DMS53 treated with DMSO at 0.1 percent for 48 hours (cell line): ENCODE data around the gene COG8.
A peak's percentile ranks its signal among the peaks of the same experiment; 100 is the strongest.

ENCODE experiments used
- DNase-seq: peaks from one replicate; lab custom pipeline; 2025; ENCODE audit not compliant: unreplicated experiment; lab: John Stamatoyannopoulos, UW

Gene COG8

DNA sequence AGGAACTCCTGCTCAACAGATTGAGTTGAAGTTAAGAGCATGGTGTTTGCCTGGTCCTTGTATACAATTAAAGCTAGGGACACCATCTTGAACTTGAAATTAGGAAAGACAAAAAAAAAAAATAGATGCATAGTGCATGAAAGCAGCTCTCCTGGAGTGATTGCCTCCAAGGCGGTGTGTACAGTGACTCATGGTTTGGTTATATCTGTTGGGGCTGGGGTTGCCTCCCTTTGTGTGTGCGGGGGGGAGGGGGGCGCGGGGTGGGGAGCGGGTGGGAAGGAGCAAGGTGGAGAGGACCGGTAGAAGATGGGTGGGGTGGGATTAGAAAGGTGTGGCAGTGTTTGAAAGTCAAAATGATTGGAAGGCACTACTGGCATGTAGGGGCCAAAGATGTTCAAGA is 8.9 kb upstream of the COG8 start:
- DNase-seq: no peak

DNA sequence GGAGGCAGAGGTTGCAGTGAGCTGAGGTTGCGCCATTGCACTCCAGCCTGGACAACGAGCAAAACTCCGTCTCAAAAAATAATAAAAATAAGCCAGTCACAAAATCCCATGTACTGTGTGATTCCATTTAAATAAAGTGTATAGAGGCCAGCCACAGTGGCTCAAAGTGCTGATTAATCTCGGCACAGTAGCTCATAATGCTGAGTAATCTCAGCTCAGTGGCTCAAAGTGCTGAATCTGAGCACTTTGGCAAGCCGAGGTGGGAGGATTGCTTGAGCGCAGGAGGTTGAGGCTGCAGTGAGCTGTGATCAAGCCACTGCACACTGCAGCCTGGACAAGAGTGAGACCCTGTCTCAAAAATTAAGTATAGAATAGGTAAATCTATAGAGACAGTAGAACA is 7.3 kb upstream of the COG8 start:
- DNase-seq: no peak

DNA sequence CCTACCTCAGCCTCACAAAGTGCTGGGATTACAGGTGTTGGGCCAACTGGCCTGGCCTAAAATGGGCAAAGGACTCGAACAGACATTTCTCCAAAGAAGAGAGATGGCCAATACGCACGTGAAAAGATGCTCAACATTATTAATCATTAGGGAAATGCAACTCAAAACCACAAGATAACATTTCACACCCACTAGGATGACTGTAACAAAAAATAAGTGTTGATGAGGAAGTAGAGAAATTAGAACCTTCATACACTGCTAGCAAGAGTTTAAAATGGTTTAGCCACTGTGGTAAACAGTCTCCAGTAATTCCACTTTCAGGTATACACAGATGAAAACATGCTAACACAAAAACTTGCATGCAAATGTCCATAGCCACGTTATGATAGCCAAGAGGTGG is 6.6 kb upstream of the COG8 start:
- DNase-seq: no peak

DNA sequence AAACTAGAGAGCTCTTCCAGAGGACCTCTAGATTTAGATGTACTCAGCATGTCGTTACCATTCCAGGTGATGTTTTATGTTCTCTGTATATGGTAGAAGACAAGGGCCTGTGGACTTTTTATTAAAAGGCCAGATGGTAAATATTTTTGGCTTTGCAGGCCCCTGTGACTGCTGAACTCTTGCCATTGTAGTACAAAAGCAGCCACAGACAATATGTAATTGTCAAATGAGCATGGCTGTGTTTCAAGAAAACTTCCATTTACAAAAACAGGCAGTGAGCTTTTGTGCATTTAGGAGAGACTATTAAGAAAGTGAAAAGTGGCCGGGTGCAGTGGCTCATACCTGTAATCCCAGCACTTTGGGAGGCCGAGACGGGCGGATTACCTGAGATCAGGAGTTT is 4.8 kb upstream of the COG8 start:
- DNase-seq: no peak

DNA sequence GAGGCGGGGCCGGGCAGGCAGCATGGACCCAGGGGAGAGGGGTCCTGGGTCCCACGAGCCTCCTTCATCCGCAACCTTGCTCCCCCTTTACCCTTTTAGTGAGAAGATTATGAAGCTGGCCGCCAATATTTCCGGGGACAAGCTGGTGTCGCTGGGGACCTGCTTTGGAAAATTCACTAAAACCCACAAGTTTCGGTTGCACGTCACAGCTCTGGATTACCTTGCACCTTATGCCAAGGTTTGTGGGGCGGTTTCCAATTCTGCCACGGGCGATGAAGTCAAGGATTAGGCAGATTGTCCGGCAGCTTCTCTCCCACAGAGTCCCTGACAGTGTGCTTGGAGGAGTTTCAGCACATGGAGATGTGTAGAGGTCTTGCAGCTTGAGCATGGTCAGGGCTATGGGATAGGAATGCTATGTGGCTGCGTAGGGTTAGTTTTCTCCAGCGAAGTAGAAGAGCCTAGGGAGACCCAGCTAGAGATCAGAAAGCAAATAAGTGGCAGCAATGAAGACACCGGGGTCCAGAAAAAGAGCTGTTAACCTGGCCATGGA is 806 bp upstream of the COG8 start:
- no peak for DNase-seq

DNA sequence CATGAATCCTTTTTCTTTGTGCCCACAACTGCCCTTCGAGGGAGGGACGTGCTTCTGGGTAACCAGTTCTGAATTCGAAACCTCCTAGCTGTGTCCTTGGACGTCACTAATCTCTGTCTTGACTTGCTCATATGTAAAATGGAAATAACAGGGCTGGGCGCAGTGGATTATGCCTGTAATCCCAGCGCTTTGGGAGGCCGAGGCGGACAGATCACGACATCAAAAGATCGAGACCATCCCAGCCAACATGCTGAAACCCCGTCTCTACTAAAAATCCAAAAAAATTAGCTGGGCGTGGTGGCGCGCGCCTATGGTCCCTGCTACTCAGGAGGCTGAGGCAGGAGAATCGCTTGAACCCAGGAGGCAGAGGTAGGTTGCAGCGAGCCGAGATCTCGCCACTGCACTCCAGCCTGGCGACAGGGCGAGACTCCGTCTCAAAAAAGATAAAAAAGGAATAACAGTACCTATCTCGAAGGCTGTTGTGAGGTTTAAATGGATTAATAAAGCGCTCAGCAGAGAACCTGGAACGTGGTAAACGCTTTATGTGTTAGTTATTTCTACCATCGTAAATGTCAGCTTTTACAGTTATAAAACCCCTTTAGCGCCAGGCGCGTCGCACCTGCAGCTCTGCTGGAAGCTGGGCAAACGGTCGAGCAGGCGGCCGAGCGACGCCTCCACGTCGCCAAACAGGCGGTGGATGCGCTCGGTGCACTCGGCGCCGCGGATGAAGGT is 641 bp downstream of the COG8 start:
- no peak for DNase-seq

DNA sequence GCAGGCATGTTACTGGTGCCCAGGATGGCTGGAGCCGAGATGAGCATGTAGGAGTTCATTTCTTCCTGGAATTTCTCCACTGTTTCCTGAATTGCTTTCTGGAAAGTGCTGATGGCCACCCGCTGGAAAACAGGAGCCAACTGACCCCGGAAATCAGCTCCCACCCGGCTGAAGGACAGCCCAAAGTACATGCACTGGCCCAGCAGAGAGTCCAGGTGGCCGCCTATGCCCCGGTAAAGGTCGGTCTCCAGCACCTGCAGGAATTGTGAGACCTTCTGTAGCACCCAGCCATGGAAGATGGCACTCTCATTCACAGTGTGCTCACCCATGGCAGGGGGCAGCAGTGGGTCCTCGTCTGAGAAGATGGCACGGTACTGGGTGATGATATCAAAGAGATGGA is 4.7 kb downstream of the COG8 start:
- DNase-seq: no peak

DNA sequence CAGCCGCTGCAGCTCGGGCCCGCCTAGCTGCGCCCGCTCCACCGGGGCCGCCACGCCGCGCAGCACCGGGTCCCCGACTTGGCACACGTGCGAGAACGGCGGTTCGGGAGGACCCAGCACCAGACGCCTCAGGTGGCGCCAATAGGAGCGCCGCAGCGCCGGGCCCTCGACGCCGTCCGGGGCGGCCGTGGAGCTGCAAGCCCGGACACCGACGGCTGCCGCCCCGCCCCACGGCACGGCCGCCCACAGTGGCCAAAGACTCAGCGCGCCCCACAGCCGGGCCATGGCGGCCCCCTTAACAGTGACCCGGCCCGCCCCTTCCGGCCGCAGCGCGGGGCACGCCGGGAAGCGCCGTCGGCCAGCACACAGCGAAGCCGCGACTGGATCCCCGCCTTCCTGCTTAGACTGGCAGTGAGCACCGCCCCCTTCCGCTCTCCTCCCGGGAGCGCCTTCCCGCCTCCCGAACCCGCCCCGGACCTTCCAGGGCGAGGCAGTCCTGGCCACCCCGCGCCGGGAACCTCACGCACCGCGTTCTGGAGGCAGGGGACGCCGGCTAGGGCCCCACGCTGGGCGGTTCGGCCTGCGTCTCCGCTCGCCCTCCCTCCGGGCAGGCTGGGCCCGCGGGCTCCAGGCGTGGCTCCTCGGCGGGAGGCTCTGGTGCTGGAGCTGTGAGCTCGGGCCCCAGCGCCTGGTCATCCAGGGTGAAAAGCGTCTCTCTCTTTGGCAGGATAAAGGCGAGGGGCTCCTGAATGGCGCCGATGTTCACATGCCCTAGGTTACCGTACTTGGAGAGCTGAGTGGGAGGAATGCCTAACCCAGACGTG is 8.9 kb downstream of the COG8 start, which contains the start of gene PDF:
Gene PDF (minus strand): TSS at position 303 of the 824 bp plus-strand sequence. CDS start 18 bp downstream, at position 285.
- peak; percentile 75 for DNase-seq

DNA sequence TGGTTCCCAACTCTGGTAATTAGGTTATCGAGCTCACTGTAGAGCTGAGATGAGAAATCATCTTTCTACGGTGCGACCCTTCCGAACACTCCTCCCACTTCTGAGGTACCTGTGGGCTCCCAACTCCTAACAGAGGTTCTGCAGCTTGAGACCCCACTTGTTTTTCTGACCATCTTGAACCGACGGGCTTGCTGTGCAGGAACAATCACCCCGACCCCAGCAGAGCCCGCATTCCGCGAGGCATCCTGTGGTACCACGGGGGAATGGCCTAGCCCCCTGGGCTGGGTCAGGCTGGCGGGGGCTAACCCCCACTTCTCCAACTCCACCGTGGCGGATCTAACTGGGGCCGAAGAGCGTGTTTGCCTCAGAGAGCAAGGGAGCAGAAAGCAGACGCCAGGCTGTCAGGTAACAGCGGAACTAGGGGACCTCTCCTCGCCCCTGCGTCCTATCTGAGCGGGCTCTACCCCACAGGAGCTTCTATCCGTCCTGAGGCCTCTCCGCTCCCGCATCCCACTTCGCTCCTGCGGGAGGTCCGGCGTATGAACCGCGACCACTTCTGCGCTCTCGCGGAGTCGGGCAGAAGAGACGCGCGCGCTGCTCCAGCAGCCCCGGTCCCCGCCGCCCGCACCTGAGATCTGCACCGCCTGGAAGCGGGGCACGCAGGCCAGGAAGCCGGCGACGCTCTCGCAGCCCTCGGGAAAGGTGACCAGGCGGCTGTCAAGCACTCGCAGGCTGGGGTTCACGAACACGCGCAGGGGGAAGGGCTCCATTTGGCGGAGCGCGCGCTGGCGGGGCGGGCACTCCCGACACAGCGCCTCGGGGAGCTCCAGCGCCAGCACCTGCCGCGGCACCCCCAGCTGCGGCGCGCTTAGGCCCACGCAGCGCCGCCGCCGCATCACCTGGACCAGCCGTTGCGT is 9.7 kb downstream of the COG8 start:
- no peak for DNase-seq

DNA sequence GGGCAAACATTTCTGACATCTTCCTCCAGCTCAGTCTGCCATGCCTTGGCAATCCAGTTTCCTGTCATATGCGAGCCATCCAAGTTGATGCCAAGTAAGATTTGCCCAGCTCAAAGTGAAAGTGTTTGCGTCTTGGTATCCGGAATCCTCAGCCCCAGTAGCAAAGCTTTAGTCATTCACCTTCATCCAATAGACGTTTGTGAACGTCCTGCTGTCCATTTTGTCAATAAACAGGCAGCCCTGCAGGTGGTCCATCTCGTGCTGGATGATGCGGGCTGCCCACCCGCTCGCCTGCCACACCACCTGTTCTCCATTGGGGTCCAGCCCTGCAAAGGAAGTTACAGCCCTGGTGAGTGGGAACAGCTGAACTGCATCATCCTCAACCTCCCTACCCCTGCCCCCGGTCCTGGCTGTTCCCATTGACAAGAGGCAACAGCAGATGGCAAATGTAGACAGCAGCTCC is 10.5 kb downstream of the COG8 start:
- no peak for DNase-seq

DNA sequence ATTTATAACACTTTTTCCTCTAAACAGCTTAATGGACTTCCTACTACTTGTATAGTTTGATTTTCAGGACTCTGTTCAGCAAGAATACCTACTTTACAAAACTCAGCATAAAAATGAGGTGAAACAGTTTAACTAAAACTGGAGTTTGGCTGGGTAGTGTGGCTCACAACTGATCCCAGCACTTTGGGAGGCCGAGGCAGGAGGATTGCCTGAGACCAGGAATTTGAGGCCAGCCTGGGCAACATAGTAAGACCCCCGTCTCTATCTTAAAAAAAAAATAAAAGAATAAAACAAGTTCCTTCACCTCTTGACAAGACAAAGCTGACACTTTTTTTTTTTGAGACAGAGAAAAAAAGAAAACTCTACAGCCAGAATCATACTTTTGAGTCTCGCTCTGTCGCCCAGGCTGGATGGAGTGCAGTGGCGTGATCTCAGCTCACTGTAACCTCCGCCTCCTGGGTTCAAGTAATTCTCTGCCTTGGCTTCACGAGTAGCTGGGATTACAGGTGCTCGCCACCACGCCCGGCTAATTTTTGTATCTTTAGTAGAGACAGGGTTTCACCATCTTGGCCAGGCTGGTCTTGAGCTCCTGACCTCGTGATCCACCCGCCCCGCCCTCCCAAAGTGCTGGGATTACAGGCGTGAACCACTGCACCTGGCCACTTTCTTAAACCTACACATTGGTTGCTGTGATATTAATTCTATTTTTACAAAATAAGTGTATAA is 11.6 kb downstream of the COG8 start:
- DNase-seq: no peak

DNA sequence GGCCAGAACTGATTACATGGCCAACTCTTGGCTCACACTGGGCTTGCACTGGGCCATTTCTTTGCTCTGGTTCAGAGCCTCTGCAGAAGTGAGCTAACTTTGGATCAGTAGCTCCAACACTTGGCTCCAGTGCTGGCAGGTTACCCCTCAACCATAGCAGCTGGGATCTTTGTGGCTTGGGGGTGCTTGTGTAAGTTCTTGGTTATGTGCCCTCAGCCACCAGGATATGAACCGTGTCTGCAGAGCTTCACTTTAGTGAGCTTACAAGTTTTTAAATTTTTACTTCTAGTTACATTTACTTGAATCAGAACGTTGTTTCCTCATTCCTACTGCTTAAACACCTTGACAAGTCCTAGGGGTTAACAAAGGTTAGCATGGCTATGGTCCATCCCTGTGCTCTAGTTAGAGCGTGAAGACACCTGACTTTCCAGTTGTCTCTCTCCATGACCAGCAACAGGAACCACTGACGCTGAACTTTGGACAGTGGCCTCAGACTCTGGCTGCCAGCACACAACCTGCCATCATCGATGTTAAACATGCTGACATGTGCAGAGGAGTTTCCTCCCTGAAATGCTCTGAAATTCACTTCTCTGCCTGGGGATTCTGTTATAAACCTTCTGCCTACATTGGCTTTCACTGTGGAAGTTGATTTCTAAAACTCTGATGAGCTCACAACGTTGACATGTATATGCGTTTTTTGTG is 13.0 kb downstream of the COG8 start:
- no peak for DNase-seq

DNA sequence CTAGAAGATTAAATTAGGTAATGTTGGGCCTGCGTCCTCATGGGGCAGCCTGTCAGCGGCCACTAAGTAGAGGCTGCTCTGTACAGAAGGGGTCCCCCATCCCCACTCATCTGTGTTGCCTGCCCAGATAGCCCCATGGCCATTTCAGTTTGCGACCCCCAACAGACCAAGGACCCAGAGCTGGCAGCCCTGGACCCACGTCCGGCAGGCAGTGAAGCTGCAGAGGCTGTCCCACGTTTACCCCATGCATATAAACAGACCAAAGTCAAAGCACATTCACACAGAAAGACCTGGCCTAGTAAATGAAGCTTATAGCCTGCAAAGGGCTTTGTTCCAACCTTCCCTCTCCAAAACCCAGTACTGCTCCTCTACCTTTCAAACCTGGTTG is 13.6 kb downstream of the COG8 start:
- no peak for DNase-seq

DNA sequence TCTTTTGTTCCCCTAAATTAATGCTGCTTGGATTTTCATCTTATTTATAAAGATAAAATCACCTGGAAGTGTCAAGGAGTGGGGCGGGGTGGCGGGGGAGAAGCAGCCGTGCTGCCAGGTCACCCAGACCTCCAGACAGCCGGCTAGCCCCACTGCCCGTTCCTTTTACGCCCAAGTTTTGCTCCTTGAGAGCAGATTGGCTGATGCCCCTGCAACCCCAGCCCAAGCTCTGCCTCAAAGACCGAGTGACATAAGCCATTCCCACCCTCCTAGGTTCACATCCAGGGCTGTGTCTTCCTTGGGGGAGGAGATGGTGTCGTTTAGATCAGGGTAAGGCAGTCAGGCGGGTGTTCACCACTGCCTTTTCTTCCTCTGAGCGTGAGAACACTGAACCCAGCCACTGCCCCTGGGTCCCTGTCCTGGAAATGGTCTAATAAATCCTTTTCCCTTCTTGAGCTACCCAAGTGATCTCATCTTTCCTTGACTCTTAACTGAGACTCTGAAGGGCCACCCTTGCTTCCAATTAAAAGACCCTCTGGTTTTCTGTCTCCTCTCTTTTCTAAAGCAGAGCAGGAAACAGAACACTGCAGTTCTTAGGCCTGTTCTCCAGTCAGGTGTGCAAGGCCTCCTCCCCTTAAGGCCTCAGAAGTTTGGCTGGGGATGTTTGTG is 14.6 kb downstream of the COG8 start:
- DNase-seq: no peak

DNA sequence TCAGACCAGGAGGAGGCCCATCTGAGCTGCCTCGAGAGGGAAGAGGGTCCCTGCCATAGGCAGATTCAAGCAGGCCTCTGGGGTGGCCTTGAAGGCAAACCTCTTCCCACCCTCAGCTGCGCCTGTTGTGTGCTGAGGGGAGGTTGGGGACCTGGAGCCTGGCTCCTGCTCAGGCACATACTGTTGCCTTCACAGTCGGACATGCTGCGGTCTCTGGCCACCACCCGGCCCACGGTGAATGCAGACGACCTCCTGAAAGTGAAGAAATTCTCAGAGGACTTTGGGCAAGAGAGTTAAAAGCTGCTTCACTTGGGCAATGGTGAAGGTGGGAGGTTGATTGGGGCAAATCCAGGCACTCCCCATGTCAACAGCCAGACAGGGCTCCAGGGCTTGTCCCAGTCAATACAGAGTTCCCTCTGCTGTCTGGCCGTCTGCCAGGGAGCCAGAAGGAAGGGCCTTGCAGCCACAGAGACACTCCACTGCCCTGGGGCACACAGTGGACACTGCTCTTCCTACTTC is 15.3 kb downstream of the COG8 start:
- no peak for DNase-seq

DNA sequence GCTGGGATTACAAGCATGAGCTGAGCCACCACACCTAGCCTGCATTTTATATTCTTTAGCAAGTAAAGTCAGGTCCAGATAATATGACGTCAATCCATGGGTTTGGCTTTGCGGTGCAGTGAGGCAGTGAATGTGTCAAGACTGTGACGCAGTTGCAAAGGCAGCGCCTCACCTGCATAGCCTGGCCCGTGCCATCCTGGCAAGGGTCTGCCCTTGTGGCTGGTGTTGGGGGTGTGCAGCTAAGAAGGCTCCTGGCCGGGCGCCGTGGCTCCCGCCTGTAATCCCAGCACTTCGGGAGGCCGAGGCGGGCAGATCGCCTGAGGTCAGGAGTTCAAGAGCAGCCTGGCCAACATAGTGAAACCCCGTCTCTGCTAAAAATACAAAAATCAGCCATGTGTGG is 15.9 kb downstream of the COG8 start:
- DNase-seq: no peak

DNA sequence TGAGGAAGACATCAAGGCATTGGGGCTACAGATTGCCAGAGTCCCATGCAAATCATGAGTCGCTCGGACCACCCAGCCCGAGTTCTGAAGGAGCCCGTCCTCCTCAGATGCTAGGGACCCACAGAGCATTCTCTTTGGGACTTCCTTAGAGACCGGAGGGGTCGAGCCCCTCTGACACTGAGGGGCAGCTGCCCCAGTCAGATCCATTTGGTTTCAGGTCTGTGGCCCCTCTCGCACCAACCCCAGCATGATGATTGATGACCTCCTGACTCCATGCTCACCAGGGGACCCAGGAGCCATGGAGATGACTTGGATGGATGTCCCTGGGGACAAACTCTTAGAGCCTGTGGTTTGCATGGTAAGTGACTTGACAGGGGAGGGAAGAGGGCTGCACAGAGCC is 17.0 kb downstream of the COG8 start:
- DNase-seq: no peak

DNA sequence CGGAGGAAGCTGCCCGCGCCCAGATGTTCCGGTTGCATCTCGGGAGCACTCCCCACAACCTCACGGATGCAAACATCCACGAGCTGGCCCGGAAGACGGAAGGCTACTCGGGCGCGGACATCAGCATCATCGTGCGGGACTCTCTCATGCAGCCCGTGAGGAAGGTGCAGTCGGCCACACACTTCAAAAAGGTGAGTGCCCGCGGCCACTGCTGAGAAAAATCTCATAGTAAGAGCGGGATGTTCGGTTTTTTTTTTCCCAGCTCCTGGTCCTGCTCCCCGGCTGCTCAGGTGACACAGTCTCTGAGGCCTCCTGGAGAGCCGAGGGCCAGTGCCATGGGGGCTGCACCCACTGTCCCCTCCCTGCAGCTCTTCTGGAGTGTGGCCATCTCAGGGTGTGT is 18.3 kb downstream of the COG8 start:
- DNase-seq: no peak

DNA sequence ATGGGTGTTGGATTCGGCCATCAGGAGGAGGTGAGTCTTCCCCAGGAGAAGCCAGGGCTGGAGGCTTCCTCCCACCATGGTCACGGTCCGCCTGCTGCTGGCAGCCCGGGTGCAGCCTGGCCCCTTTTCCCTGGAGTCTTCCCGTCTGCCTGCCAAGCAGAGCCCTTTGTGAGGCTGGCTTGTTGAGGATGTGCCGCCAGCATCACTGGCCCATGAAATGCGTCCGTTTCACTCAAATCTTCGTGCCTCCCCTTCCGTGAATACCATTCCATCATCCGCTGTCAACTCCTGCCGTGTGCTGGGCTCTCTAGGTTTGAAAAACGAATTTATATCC is 18.7 kb downstream of the COG8 start:
- no peak for DNase-seq
